ENCODE results near the gene SPDYE3.
"Not testable (repeated sequence)": the region's sequence is repeated elsewhere in the genome, so short reads cannot be mapped to it uniquely, and the experiment has no call there.

SPDYE3 gene
- total RNA-seq: 0 to 0.19 (median 0) reads per million in 3 donors

DNA sequence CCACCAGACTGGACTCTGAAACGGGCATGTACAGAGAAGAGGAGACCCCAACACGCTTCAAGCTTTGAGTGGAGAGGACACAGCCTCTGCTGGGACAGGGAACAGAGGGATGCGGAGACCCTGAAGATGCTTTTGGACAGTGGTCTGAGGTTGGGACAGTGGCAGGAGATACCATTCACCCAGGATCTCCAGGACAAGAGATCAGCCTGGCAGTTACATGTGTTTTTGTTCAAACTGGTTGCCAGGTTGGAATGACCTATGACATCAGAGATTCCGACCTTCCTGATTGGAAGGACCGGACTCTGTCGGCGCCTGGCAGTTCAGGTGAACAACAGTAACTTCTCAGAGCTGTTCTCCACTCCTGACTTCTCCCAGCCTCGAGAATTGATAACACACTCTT lies at the start of gene SPDYE3:
SPDYE3 (plus strand) TSS at position 301 of the 400 bp plus-strand sequence. CDS start 184 bp downstream, outside the sequence.
- H3K4me3 ChIP-seq (ENCODE audit: insufficient read depth, low read depth, low read length, poor library complexity, severe bottlenecking); H3K36me3 ChIP-seq (ENCODE audit: control insufficient read depth, insufficient read depth, low read length); H3K4me1 ChIP-seq (ENCODE audit: control insufficient read depth, insufficient read depth, low read length, poor library complexity, severe bottlenecking); H3K27ac ChIP-seq (ENCODE audit: insufficient read depth, low read length, poor library complexity, severe bottlenecking); H3K27me3 ChIP-seq (replicated peaks; ENCODE audit: control insufficient read depth, insufficient read depth, low read length, poor library complexity, severe bottlenecking); DNase-seq; H3K9me3 ChIP-seq (ENCODE audit: control insufficient read depth, low read length): not testable (repeated sequence)

- not testable (repeated sequence) for H3K36me3 ChIP-seq (ENCODE audit: control insufficient read depth, insufficient read depth, low read length); H3K4me1 ChIP-seq (ENCODE audit: control insufficient read depth, insufficient read depth, low read length, poor library complexity, severe bottlenecking); H3K27me3 ChIP-seq (replicated peaks; ENCODE audit: control insufficient read depth, insufficient read depth, low read length, poor library complexity, severe bottlenecking); H3K9me3 ChIP-seq (ENCODE audit: control insufficient read depth, low read length); DNase-seq; H3K27ac ChIP-seq (ENCODE audit: insufficient read depth, low read length, poor library complexity, severe bottlenecking); H3K4me3 ChIP-seq (ENCODE audit: insufficient read depth, low read depth, low read length, poor library complexity, severe bottlenecking)
Measured at GRCh38 chr7:100259984-100260383, 47.5 kb upstream of the SPDYE3 start.

DNA sequence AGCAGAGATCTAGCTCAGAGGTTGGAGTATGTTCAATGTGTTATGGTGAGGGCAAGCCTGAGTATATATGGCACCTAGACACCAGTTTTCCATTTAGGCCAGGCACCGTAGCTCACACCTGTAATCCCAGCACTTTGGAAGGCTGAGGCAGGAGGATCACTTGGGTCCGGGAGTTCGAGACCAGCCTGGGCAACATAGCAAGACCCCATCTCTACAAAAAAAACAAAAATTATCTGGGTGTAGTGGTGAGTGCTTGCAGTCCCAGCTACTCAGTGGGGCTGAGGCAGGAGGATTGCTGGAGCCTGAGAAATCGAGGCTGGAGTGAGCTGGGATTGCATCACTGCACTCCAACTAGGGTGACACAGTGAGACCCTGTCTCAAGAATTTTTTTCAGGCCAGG lies 44.6 kb upstream of the SPDYE3 start:
- not testable (repeated sequence) for H3K27me3 ChIP-seq (replicated peaks; ENCODE audit: control insufficient read depth, insufficient read depth, low read length, poor library complexity, severe bottlenecking); H3K4me3 ChIP-seq (ENCODE audit: insufficient read depth, low read depth, low read length, poor library complexity, severe bottlenecking); H3K27ac ChIP-seq (ENCODE audit: insufficient read depth, low read length, poor library complexity, severe bottlenecking); H3K4me1 ChIP-seq (ENCODE audit: control insufficient read depth, insufficient read depth, low read length, poor library complexity, severe bottlenecking); H3K36me3 ChIP-seq (ENCODE audit: control insufficient read depth, insufficient read depth, low read length); DNase-seq; H3K9me3 ChIP-seq (ENCODE audit: control insufficient read depth, low read length)

DNA sequence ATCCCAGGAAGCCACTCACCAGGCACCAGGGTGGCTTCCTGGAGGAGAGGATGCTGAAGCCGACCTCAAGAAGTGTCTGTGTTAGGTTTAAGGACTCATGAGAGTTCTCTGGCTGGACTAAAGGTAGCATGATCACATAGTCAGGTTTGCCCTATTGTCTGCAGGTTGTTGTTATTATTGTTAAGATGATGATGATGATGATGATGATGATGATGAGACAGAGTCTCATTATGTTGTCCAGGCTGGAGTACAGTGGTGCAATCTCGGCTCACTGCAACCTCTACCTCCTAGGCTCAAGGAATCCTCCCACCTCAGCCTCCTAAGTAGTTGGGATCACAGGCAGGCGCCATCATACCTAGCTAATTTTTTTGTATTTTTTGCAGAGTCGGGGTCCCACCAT lies 43.3 kb upstream of the SPDYE3 start:
- H3K36me3 ChIP-seq (ENCODE audit: control insufficient read depth, insufficient read depth, low read length); H3K27ac ChIP-seq (ENCODE audit: insufficient read depth, low read length, poor library complexity, severe bottlenecking); DNase-seq; H3K4me1 ChIP-seq (ENCODE audit: control insufficient read depth, insufficient read depth, low read length, poor library complexity, severe bottlenecking); H3K4me3 ChIP-seq (ENCODE audit: insufficient read depth, low read depth, low read length, poor library complexity, severe bottlenecking); H3K27me3 ChIP-seq (replicated peaks; ENCODE audit: control insufficient read depth, insufficient read depth, low read length, poor library complexity, severe bottlenecking); H3K9me3 ChIP-seq (ENCODE audit: control insufficient read depth, low read length): not testable (repeated sequence)

DNA sequence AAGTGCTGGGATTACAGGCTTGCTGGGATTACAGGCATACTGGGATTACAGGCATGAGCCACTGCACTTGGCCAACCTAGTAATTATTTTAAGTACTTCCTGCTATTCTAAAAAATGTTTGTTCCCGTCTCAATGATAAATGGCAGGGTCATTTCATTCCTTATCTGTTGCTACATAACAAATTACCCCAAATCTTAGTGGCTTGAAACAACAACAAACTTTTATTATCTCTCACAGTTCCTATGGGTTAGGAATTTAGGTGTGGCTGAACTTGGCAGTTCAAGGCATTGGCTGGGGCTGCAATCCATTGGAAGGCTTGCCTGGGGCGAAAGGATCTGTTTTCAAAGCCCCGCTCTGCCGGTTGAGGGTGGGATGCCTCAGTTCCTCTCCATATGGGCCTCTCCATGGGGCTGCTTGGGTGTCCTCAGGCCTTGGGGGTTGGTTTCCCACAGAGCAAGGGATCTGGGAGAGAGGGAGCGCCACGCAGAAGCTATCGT lies 42.8 kb upstream of the SPDYE3 start:
- not testable (repeated sequence) for H3K27me3 ChIP-seq (replicated peaks; ENCODE audit: control insufficient read depth, insufficient read depth, low read length, poor library complexity, severe bottlenecking); H3K9me3 ChIP-seq (ENCODE audit: control insufficient read depth, low read length); H3K27ac ChIP-seq (ENCODE audit: insufficient read depth, low read length, poor library complexity, severe bottlenecking); H3K4me3 ChIP-seq (ENCODE audit: insufficient read depth, low read depth, low read length, poor library complexity, severe bottlenecking); H3K36me3 ChIP-seq (ENCODE audit: control insufficient read depth, insufficient read depth, low read length); DNase-seq; H3K4me1 ChIP-seq (ENCODE audit: control insufficient read depth, insufficient read depth, low read length, poor library complexity, severe bottlenecking)

DNA sequence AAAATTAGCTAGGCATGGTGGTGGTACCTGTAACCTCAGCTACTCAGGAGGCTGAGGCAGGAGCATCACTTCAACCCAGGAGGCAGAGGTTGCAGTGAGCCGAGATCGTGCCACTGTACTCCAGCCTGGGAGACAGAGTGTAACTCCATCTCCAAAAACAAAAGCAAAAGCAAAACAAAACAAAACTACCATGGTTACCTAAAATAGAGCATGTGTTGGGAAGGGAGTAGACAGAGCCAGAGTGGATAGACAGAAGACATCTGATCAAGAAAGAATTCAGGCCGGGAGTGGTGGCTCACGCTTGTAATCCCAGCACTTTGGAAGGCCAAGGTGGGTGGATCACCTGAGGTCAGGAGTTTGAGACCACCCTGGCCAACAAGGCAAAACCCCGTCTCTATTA lies 41.7 kb upstream of the SPDYE3 start:
- not testable (repeated sequence) for DNase-seq; H3K9me3 ChIP-seq (ENCODE audit: control insufficient read depth, low read length); H3K4me1 ChIP-seq (ENCODE audit: control insufficient read depth, insufficient read depth, low read length, poor library complexity, severe bottlenecking); H3K27me3 ChIP-seq (replicated peaks; ENCODE audit: control insufficient read depth, insufficient read depth, low read length, poor library complexity, severe bottlenecking); H3K36me3 ChIP-seq (ENCODE audit: control insufficient read depth, insufficient read depth, low read length); H3K27ac ChIP-seq (ENCODE audit: insufficient read depth, low read length, poor library complexity, severe bottlenecking); H3K4me3 ChIP-seq (ENCODE audit: insufficient read depth, low read depth, low read length, poor library complexity, severe bottlenecking)

- no peaks in the 10 kb centered on the region for H3K27me3 ChIP-seq (replicated peaks; ENCODE audit: control insufficient read depth, insufficient read depth, low read length, poor library complexity, severe bottlenecking)
- no peaks in the 10 kb centered on the region for H3K9me3 ChIP-seq (ENCODE audit: control insufficient read depth, low read length)
- H3K36me3 ChIP-seq (ENCODE audit: control insufficient read depth, insufficient read depth, low read length): no peaks in the 10 kb centered on the region
- no peak overlapping the region for H3K27ac ChIP-seq (ENCODE audit: insufficient read depth, low read length, poor library complexity, severe bottlenecking)
- H3K4me1 ChIP-seq (ENCODE audit: control insufficient read depth, insufficient read depth, low read length, poor library complexity, severe bottlenecking): no peaks in the 10 kb centered on the region
- no peak for DNase-seq
- no peak overlapping the region for H3K4me3 ChIP-seq (ENCODE audit: insufficient read depth, low read depth, low read length, poor library complexity, severe bottlenecking)
Measured at GRCh38 chr7:100266576-100267354, 40.7 kb upstream of the SPDYE3 start.

DNA sequence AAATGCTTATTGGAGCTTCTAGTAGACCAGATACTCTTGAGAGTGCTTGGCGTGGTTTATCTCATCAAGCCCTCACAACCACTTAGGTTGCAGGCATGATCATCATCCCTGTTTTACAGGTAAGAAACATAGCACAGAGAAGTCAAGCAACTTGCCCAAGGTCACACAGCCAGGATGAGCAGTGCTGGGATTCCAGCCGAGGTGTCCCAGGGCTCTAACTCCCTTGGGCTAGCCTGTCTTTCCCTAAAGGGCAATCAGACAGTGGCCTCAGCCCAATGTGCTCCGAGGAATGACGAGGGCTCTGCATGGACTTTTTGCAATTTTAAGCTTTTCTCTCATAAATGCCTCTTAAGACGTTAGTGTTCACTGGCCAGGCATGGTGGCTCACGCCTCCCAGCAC lies 39.9 kb upstream of the SPDYE3 start:
- H3K9me3 ChIP-seq (ENCODE audit: control insufficient read depth, low read length): no peaks in the 10 kb centered on the region
- no peaks in the 10 kb centered on the region for H3K36me3 ChIP-seq (ENCODE audit: control insufficient read depth, insufficient read depth, low read length)
- no peaks in the 10 kb centered on the region for H3K4me1 ChIP-seq (ENCODE audit: control insufficient read depth, insufficient read depth, low read length, poor library complexity, severe bottlenecking)
- no peaks in the 10 kb centered on the region for H3K27me3 ChIP-seq (replicated peaks; ENCODE audit: control insufficient read depth, insufficient read depth, low read length, poor library complexity, severe bottlenecking)
- DNase-seq: no peak
- H3K4me3 ChIP-seq (ENCODE audit: insufficient read depth, low read depth, low read length, poor library complexity, severe bottlenecking): no peak overlapping the region
- H3K27ac ChIP-seq (ENCODE audit: insufficient read depth, low read length, poor library complexity, severe bottlenecking): no peak overlapping the region

GRCh38 chr7:100268882-100269281 lies 38.6 kb upstream of the SPDYE3 start:
- not testable (repeated sequence) for H3K36me3 ChIP-seq (ENCODE audit: control insufficient read depth, insufficient read depth, low read length); H3K27me3 ChIP-seq (replicated peaks; ENCODE audit: control insufficient read depth, insufficient read depth, low read length, poor library complexity, severe bottlenecking); H3K27ac ChIP-seq (ENCODE audit: insufficient read depth, low read length, poor library complexity, severe bottlenecking); H3K4me3 ChIP-seq (ENCODE audit: insufficient read depth, low read depth, low read length, poor library complexity, severe bottlenecking); H3K4me1 ChIP-seq (ENCODE audit: control insufficient read depth, insufficient read depth, low read length, poor library complexity, severe bottlenecking); DNase-seq; H3K9me3 ChIP-seq (ENCODE audit: control insufficient read depth, low read length)

DNA sequence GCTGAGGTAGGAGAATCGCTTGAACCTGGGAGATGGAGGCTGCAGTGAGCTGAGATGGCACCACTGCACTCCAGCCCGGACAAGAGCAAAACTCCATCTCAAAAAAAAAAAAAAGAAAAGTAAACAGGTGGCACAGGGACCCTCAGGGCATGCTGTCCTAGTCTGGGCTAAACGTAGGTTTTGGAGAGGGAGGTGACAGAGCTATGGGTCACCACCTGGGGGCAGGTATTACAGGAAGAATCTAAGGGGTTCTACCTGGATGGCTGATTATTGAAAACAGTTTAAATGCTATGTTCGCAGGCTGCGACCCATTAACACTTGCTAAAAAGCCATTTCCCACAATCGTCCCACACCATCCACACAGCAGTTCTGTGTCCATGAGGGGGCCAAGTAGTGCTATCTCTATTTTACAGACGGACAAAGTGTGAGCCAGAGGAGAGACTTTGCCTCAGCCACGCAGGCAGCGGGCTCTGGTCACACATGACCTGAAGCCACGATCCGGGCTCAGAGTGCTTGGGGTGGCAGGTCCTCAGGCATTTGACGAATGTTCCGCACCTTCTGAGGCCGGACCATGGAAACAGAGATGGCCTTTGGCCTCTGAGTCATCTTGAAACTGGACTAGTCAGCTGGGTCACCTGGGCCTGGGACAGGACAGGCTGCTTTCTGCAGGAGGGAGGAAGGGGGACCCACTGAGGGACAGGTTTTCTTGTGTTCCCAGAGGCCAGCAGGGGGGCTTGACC lies 38.0 kb upstream of the SPDYE3 start:
- not testable (repeated sequence) for H3K27ac ChIP-seq (ENCODE audit: insufficient read depth, low read length, poor library complexity, severe bottlenecking); H3K36me3 ChIP-seq (ENCODE audit: control insufficient read depth, insufficient read depth, low read length); H3K4me3 ChIP-seq (ENCODE audit: insufficient read depth, low read depth, low read length, poor library complexity, severe bottlenecking); DNase-seq; H3K4me1 ChIP-seq (ENCODE audit: control insufficient read depth, insufficient read depth, low read length, poor library complexity, severe bottlenecking); H3K27me3 ChIP-seq (replicated peaks; ENCODE audit: control insufficient read depth, insufficient read depth, low read length, poor library complexity, severe bottlenecking); H3K9me3 ChIP-seq (ENCODE audit: control insufficient read depth, low read length)

Data from effector memory CD4-positive, alpha-beta T cell (primary cell).